KMS-11 (cell line): ENCODE results near the gene TBC1D4.

Source experiments
- H2AFZ ChIP-seq: fragments of 200-600 bp; sonication (generic); 2 replicates; pipeline ENCODE4 v1.6.1; 2016; ENCODE audit warnings: antibody characterized with exemption, mixed run types, low read depth
- H3K27ac ChIP-seq: fragments of 200-600 bp; sonication (generic); 2 replicates; pipeline ENCODE4 v1.6.1; 2016; ENCODE audit warnings: mild to moderate bottlenecking, mixed run types
- H3K27me3 ChIP-seq: fragments of 200-600 bp; sonication (generic); 2 replicates; pipeline ENCODE4 v1.6.1; 2017; ENCODE audit warnings: mild to moderate bottlenecking, low read depth, mixed run types, moderate library complexity; ENCODE audit not compliant: insufficient read depth
- H3K36me3 ChIP-seq: fragments of 200-600 bp; sonication (generic); 2 replicates; pipeline ENCODE4 v1.6.1; 2017; ENCODE audit warnings: mild to moderate bottlenecking, mixed run types; ENCODE audit not compliant: insufficient read depth
- H3K4me1 ChIP-seq: fragments of 200-600 bp; sonication (generic); 2 replicates; pipeline ENCODE4 v1.6.1; 2016; ENCODE audit warnings: mild to moderate bottlenecking, low read depth, mixed run types; ENCODE audit not compliant: poor library complexity, severe bottlenecking
- H3K4me2 ChIP-seq: fragments of 200-600 bp; sonication (generic); 2 replicates; pipeline ENCODE4 v1.7.0; 2016; ENCODE audit warnings: mild to moderate bottlenecking, mixed run types
- H3K4me3 ChIP-seq: fragments of 200-600 bp; sonication (generic); IDR thresholded peaks from 2 replicates; pipeline ENCODE4 v1.6.1; 2017; ENCODE audit warnings: low read depth, low read length, mixed read lengths; ENCODE audit not compliant: insufficient read depth
- H3K79me2 ChIP-seq: fragments of 200-600 bp; sonication (generic); 2 replicates; pipeline ENCODE4 v1.6.1; 2016; ENCODE audit warnings: low read depth, mixed run types; ENCODE audit not compliant: insufficient read depth
- H3K9ac ChIP-seq: fragments of 200-600 bp; sonication (generic); 2 replicates; pipeline ENCODE4 v1.6.1; 2016; ENCODE audit warnings: mild to moderate bottlenecking, mixed run types
- H4K20me1 ChIP-seq: fragments of 200-600 bp; sonication (generic); 2 replicates; pipeline ENCODE4 v1.6.1; 2016; ENCODE audit warnings: mild to moderate bottlenecking, mixed run types; ENCODE audit not compliant: insufficient read depth
- CTCF ChIP-seq: fragments of 200-600 bp; sonication (generic); conservative IDR thresholded peaks from 2 replicates; pipeline ENCODE4 v1.6.1; 2017; ENCODE audit warnings: low read depth, mild to moderate bottlenecking, antibody characterized with exemption, low read length, moderate library complexity, mixed read lengths

The TBC1D4 gene

GRCh38 chr13:75482070-75482819, at the start of gene TBC1D4:
TBC1D4 (minus strand) TSS chr13:75482169; CDS start chr13:75481767, 402 bp downstream.
- H3K4me1 ChIP-seq: peaks cover 30% of the 10 kb centered on the region
- H3K27ac ChIP-seq: peak within 1 kb of the TSS; percentile 50; the same call in 1 of the 2 replicates
- H3K79me2 ChIP-seq: no peaks in the 10 kb centered on the region
- H3K9ac ChIP-seq: peak within 1 kb of the TSS; percentile 51
- peak within 1 kb of the TSS; percentile 74 for H2AFZ ChIP-seq
- peak within 1 kb of the TSS; percentile 54 for H3K4me2 ChIP-seq
- no peaks in the 10 kb centered on the region; the same call in 1 of the 2 replicates for H4K20me1 ChIP-seq
- no peaks in the 10 kb centered on the region for H3K36me3 ChIP-seq
- no peaks in the 10 kb centered on the region for H3K27me3 ChIP-seq
- H3K4me3 ChIP-seq: no peak within 1 kb of the TSS
- peak; percentile 74 for TF ChIP-seq CTCF

GRCh38 chr13:75530549-75530961, 48.6 kb upstream of the TBC1D4 start:
- Histone ChIP-seq H3K4me3 (no peak overlapping the region), H3K4me2 (no peak overlapping the region), H3K79me2 (no peaks in the 10 kb centered on the region), H3K4me1 (no peaks in the 10 kb centered on the region), H2AFZ (no peak overlapping the region), H3K27ac (no peak overlapping the region), H3K36me3 (no peaks in the 10 kb centered on the region), H3K9ac (no peak overlapping the region), H4K20me1 (no peaks in the 10 kb centered on the region), H3K27me3 (no peaks in the 10 kb centered on the region)
- no peak for TF ChIP-seq CTCF

- Histone ChIP-seq H3K27me3 (no peaks in the 10 kb centered on the region), H3K36me3 (no peaks in the 10 kb centered on the region), H4K20me1 (no peaks in the 10 kb centered on the region), H3K4me3 (no peak overlapping the region), H2AFZ (no peak overlapping the region), H3K79me2 (no peaks in the 10 kb centered on the region), H3K27ac (no peak overlapping the region), H3K4me2 (no peak overlapping the region), H3K9ac (no peak overlapping the region), H3K4me1 (no peaks in the 10 kb centered on the region)
- no peak for TF ChIP-seq CTCF
These were observed 40.0 kb upstream of the TBC1D4 start for GRCh38 chr13:75521956-75522355.

GRCh38 chr13:75518439-75519088, 36.6 kb upstream of the TBC1D4 start:
- no peak overlapping the region for H3K4me2 ChIP-seq
- no peaks in the 10 kb centered on the region for H4K20me1 ChIP-seq
- H3K4me3 ChIP-seq: no peak overlapping the region
- no peak for TF ChIP-seq CTCF
- no peak overlapping the region for H3K9ac ChIP-seq
- H3K79me2 ChIP-seq: no peaks in the 10 kb centered on the region
- no peak overlapping the region for H3K27ac ChIP-seq
- H3K27me3 ChIP-seq: no peaks in the 10 kb centered on the region
- no peaks in the 10 kb centered on the region for H3K4me1 ChIP-seq
- H2AFZ ChIP-seq: no peak overlapping the region
- H3K36me3 ChIP-seq: no peaks in the 10 kb centered on the region
